IMR-90 (cell line): ENCODE measurements around the gene ZMIZ1. TPM values are rescaled to one million over a fixed set of nuclear protein-coding genes. Genes with fewer than 3 reads are reported as not detected.

Experiments used
- ATAC-seq: fragments of 200-7000 bp; cut with Tn5 transposase; 2 replicates; pipeline ENCODE4 v1.9.1; 2020; ENCODE audit warnings: low read depth, mild to moderate bottlenecking, moderate library complexity
- BruUV-seq: library from RNA; stranded (reverse); fragments of 400-500 nt; replicated peaks from 2 replicates; lab custom pipeline; 2021; lab: Mats Ljungman, UMichigan
- CTCF ChIA-PET: fragments of 300-600 bp; formaldehyde crosslinking; extraction: SDS; loops from one replicate; lab custom pipeline; 2021; ENCODE audit warnings: antibody characterized with exemption; lab: Yijun Ruan, JAX
- POLR2A ChIA-PET: fragments of 300-600 bp; sonication (Branson Sonifier 250); formaldehyde crosslinking; loops from one replicate; lab custom pipeline; 2022; ENCODE audit warnings: antibody characterized with exemption; ENCODE audit not compliant: unreplicated experiment; lab: Charles Lee
- DNase-seq: peaks from one replicate; pipeline ENCODE4 v3.0.0; 2013
- H2AFZ ChIP-seq: replicated peaks from 2 replicates; pipeline ENCODE3; 2013; ENCODE audit warnings: low read length, mild to moderate bottlenecking; ENCODE audit not compliant: poor library complexity
- H2AK5ac ChIP-seq: 2 replicates; pipeline ENCODE4 v1.6.1; 2013; ENCODE audit warnings: low read depth, low read length, inconsistent platforms
- H2AK9ac ChIP-seq: replicated peaks from 2 replicates; pipeline ENCODE3; 2013; ENCODE audit warnings: mild to moderate bottlenecking, low read depth, low read length, moderate library complexity; ENCODE audit not compliant: poor library complexity
- H2BK120ac ChIP-seq: 2 replicates; pipeline ENCODE4 v1.6.1; 2013; ENCODE audit warnings: low read depth, low read length, inconsistent platforms
- H2BK15ac ChIP-seq: 3 replicates; pipeline ENCODE4 v1.6.1; 2013; ENCODE audit warnings: low read depth, low read length, inconsistent platforms
- H2BK20ac ChIP-seq: 2 replicates; pipeline ENCODE4 v1.6.1; 2013; ENCODE audit warnings: low read depth, mild to moderate bottlenecking, inconsistent platforms, low read length, moderate library complexity
- H2BK5ac ChIP-seq: 2 replicates; pipeline ENCODE4 v1.6.1; 2013; ENCODE audit warnings: mild to moderate bottlenecking, low read depth, low read length, inconsistent platforms; ENCODE audit not compliant: poor library complexity, severe bottlenecking
- H3K14ac ChIP-seq: replicated peaks from 2 replicates; pipeline ENCODE4 v1.6.1; 2013; ENCODE audit warnings: low read depth, low read length, inconsistent platforms
- H3K18ac ChIP-seq: 2 replicates; pipeline ENCODE4 v1.6.1; 2013; ENCODE audit warnings: low read depth, low read length, control low read depth
- H3K23ac ChIP-seq: 2 replicates; pipeline ENCODE4 v1.6.1; 2013; ENCODE audit warnings: low read depth, low read length, inconsistent platforms
- H3K27ac ChIP-seq: 2 replicates; pipeline ENCODE4 v1.5.1; 2013; ENCODE audit warnings: mild to moderate bottlenecking, control low read depth, low read length; ENCODE audit not compliant: insufficient read depth
- H3K27me3 ChIP-seq: 2 replicates; pipeline ENCODE4 v1.6.1; 2013; ENCODE audit warnings: low read length; ENCODE audit not compliant: control insufficient read depth, insufficient read depth
- H3K36me3 ChIP-seq: 2 replicates; pipeline ENCODE4 v1.6.1; 2013; ENCODE audit warnings: low read length, mixed read lengths; ENCODE audit not compliant: control insufficient read depth, insufficient read depth
- H3K4ac ChIP-seq: 2 replicates; pipeline ENCODE4 v1.6.1; 2013; ENCODE audit warnings: low read depth, low read length, inconsistent platforms
- H3K4me1 ChIP-seq: 2 replicates; pipeline ENCODE4 v1.6.1; 2013; ENCODE audit warnings: low read length, mixed read lengths; ENCODE audit not compliant: control insufficient read depth, insufficient read depth
- H3K4me2 ChIP-seq: 2 replicates; pipeline ENCODE4 v1.6.1; 2013; ENCODE audit warnings: low read depth, mild to moderate bottlenecking, control low read depth, low read length, moderate library complexity
- H3K4me3 ChIP-seq: 2 replicates; pipeline ENCODE4 v1.5.1; 2013; ENCODE audit warnings: low read depth, mild to moderate bottlenecking, control low read depth, low read length, moderate library complexity; ENCODE audit not compliant: insufficient read depth
- H3K56ac ChIP-seq: 2 replicates; pipeline ENCODE4 v1.6.1; 2013; ENCODE audit warnings: low read length, inconsistent platforms; ENCODE audit not compliant: insufficient read depth; ENCODE audit errors: extremely low read depth
- H3K79me1 ChIP-seq, 2 experiments: 2 replicates each; pipeline ENCODE4 v1.6.1; 2013; ENCODE audit warnings: low read length in 2 of 2, inconsistent platforms in 1 of 2, low read depth in 1 of 2
- H3K9ac ChIP-seq: 2 replicates; pipeline ENCODE4 v1.6.1; 2013; ENCODE audit warnings: low read depth, low read length, control low read depth
- H3K9me1 ChIP-seq: 2 replicates; pipeline ENCODE4 v1.6.1; 2013; ENCODE audit warnings: low read length, inconsistent platforms; ENCODE audit not compliant: insufficient read depth
- H3K9me3 ChIP-seq: 2 replicates; pipeline ENCODE4 v1.6.1; 2013; ENCODE audit warnings: low read length; ENCODE audit not compliant: control insufficient read depth, insufficient read depth
- H4K20me1 ChIP-seq: 2 replicates; pipeline ENCODE4 v1.6.1; 2013; ENCODE audit warnings: low read length, inconsistent platforms; ENCODE audit not compliant: insufficient read depth
- H4K5ac ChIP-seq: 2 replicates; pipeline ENCODE4 v1.6.1; 2013; ENCODE audit warnings: mild to moderate bottlenecking, low read depth, low read length, control low read depth
- H4K8ac ChIP-seq, 2 experiments: 2 replicates each; pipeline ENCODE4 v1.6.1; 2013; ENCODE audit warnings: low read depth in 2 of 2, low read length in 2 of 2, control low read depth in 1 of 2, inconsistent platforms in 1 of 2
- H4K91ac ChIP-seq: 2 replicates; pipeline ENCODE4 v1.6.1; 2013; ENCODE audit warnings: low read depth, low read length, inconsistent platforms; ENCODE audit not compliant: insufficient read depth
- CEBPB ChIP-seq: IDR thresholded peaks from 2 replicates; pipeline ENCODE4 v1.6.1; 2012; ENCODE audit warnings: low read depth, low read length, improper control_type of control experiment
- FOS ChIP-seq: fragments of 150-350 bp; IDR thresholded peaks from 2 replicates; pipeline ENCODE4 v1.6.1; 2016; ENCODE audit warnings: low read depth, low read length
- NFE2L2 ChIP-seq: fragments of 150-350 bp; IDR thresholded peaks from 2 replicates; pipeline ENCODE4 v1.6.1; 2016; ENCODE audit warnings: low read depth, mild to moderate bottlenecking, low read length
- WGBS, 2 experiments: methylation state at CpG; one replicate each; pipeline versions ENCODE4 v1.1.5 to v1.1.7; 2013; ENCODE audit warnings: missing lambda C conversion rate in 2 of 2; ENCODE audit not compliant: insufficient read length in 1 of 2; ENCODE audit errors: extremely low coverage in 2 of 2; 5-methylcytosine and 5-hydroxymethylcytosine counted together
- dilution Hi-C: fragments of 300-500 bp; cut with HindIII; formaldehyde crosslinking; loops from one replicate; pipeline ENCODE4 v1.14.3; 2018; ENCODE audit warnings: low sequenced_read_pairs; ENCODE audit not compliant: unreplicated experiment
- in situ Hi-C: fragments of 300-500 bp; cut with MboI; formaldehyde crosslinking; loops from 3 replicates; pipeline ENCODE4 v1.14.3; 2019; ENCODE audit warnings: low sequenced_read_pairs, inconsistent platforms, mixed read lengths
- intact Hi-C: fragments of 100-400 bp; cut with micrococcal nuclease; formaldehyde crosslinking; loops from 2 replicates; pipeline ENCODE4 v1.10.0; 2022
- polyA plus RNA-seq, 3 experiments: library from polyadenylated mRNA; depleted of rRNA; stranded (reverse); fragments of >200 nt; gene quantifications; 2 replicates each; pipeline ENCODE4 v1.2.3, GENCODE V29; 2012; ENCODE audit warnings: low replicate concordance in 1 of 3
- total RNA-seq: library from RNA; depleted of rRNA; stranded (reverse); fragments of >200 nt; gene quantifications from 2 replicates; pipeline ENCODE4 v1.2.3, GENCODE V29; 2012
- TF ChIP-seq, protein P1 (sequence below): fragments of 150-350 bp; IDR thresholded peaks from 2 replicates; pipeline ENCODE4 v1.6.1; 2017; ENCODE audit warnings: mild to moderate bottlenecking, antibody characterized with exemption, low read length, low read depth

Gene ZMIZ1
- total and polyA plus RNA-seq, 2 of the 4 experiments (the other 2 are of a cell fraction) = 6.6 to 48.7 TPM

DNA sequence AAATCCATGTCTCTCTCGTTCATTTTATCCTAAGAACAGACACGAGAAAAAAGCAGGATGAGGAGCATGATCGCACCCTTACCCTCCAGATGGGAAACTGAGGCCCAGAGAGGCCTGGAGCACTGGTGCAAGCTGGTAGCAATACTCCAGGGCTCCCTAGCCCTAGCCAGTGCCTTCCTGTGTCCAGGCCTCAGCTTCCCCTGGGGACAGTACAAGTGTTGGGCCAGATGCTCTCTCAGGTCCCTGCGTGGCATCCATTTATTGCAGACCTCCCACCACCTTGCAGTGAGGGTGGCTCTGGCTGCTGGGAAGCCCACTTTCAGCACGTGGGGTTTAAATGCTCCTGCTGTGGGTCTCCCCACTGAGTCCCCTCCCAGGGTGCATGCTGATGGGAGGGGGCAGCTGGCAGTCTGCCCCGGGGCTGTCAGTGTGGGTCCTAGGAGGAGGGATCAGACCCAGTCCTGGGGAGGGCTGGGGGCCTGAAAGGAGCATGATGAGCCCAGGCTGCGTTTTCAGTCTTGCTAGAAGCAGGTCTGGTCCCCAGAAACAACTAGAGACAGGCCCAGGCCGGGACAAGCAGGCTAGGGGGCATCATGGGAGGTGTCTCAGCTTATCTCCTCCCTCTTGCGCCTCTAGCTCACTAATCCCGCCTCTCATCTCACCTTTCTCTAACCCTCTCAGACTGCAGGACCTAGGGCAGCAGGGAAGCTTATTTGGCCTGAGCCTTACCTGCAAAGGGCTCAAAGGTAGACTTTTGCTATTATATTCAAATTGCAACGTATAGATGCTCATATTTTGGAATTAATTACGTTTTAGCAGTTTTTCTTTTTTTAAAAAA, 277.8 kb downstream of the ZMIZ1 start:
- Histone ChIP-seq H3K4me3 (no peak overlapping the region), H4K8ac (peak overlapping the region in 1 of 2 experiments; percentile 49; a peak in 1 of 4 replicates), H2AK5ac (peak overlapping the region; percentile 82), H3K23ac (no peak overlapping the region; the same call in 1 of the 2 replicates), H3K27me3 (no peaks in the 10 kb centered on the region), H3K18ac (no peak overlapping the region), H2BK120ac (no peak overlapping the region; the same call in 1 of the 2 replicates), H4K5ac (peak overlapping the region; percentile 29; the same call in 1 of the 2 replicates), H3K14ac (0 out of 2 replicates have a peak overlapping the region, but pooled peaks have one; percentile 43), H3K27ac (no peak overlapping the region), H3K56ac (no peak overlapping the region), H4K20me1 (peaks cover 28% of the 10 kb centered on the region), H3K36me3 (peaks cover 22% of the 10 kb centered on the region), H2BK5ac (no peak overlapping the region), H3K4ac (no peak overlapping the region; the same call in 1 of the 2 replicates), H2BK20ac (peak overlapping the region; percentile 45; the same call in 1 of the 2 replicates), H3K9ac (no peak overlapping the region), H2AFZ (peak overlapping the region; percentile 46), H4K91ac (no peak overlapping the region), H2BK15ac (no peak overlapping the region), H3K79me1 (peaks cover 17 to 37% of the 10 kb centered on the region in 2 experiments; a peak in 3 of 4 replicates), H3K4me2 (no peak overlapping the region), H3K9me3 (no peaks in the 10 kb centered on the region), H3K9me1 (peaks cover 22% of the 10 kb centered on the region), H3K4me1 (peaks cover 15% of the 10 kb centered on the region), H2AK9ac (peak overlapping the region; percentile 89)
- in situ Hi-C loops (no loop called here), dilution Hi-C loops (no loop called here), intact Hi-C loops (no loop called here)
- 64% methylated on average over 5 of the region's 12 CpGs; no CpG with 5 or more reads in 1 of the 2 experiments for WGBS, 2 experiments
- no peak for ATAC-seq
- DNase-seq = no peak
- CTCF ChIA-PET = no interaction called here
- BruUV-seq = no TSS peak
- POLR2A ChIA-PET = no interaction called here
- TF ChIP-seq NFE2L2 = no peak
- TF ChIP-seq, protein P1, sequence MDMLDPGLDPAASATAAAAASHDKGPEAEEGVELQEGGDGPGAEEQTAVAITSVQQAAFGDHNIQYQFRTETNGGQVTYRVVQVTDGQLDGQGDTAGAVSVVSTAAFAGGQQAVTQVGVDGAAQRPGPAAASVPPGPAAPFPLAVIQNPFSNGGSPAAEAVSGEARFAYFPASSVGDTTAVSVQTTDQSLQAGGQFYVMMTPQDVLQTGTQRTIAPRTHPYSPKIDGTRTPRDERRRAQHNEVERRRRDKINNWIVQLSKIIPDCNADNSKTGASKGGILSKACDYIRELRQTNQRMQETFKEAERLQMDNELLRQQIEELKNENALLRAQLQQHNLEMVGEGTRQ = no peak
- TF ChIP-seq CEBPB = no peak
- no peak for TF ChIP-seq FOS
